Endothelial cell of umbilical vein (primary cell): Measurements from ENCODE around the gene KIFC1. TPM values are rescaled to one million over a fixed set of nuclear protein-coding genes. Genes with fewer than 3 reads are reported as not detected.

Source experiments
- BruUV-seq: library from RNA; stranded (reverse); fragments of 400-500 nt; replicated peaks from 2 replicates; lab custom pipeline; 2021; lab: Mats Ljungman, UMichigan
- CTCF ChIA-PET: fragments of 300-600, 350-600 bp; sonication (Branson Sonifier 250); formaldehyde crosslinking; loops from one replicate; lab custom pipeline; 2021; ENCODE audit warnings: antibody characterized with exemption, inconsistent platforms; lab: Charles Lee
- POLR2A ChIA-PET: fragments of 300-600, 350-600 bp; sonication (Branson Sonifier 250); formaldehyde crosslinking; loops from one replicate; lab custom pipeline; 2021; ENCODE audit warnings: antibody characterized with exemption, inconsistent platforms; lab: Charles Lee
- DNase-seq: peaks from one replicate; pipeline ENCODE4 v3.0.0-alpha.2; 2011; ENCODE audit warnings: low read depth, low spot score
- FAIRE-seq: peaks from 2 replicates; lab custom pipeline; 2011; peaks lifted over from hg19 to GRCh38; lab: Jason Lieb, UNC
- H2AFZ ChIP-seq: 2 replicates; pipeline ENCODE4 v1.6.0; 2012; ENCODE audit warnings: low read depth, low read length, control low read depth, inconsistent platforms
- H3K27ac ChIP-seq: 2 replicates; pipeline ENCODE4 v1.5.1; 2011; ENCODE audit warnings: low read depth, mild to moderate bottlenecking, control low read depth, low read length, moderate library complexity; ENCODE audit not compliant: insufficient read depth
- H3K27me3 ChIP-seq, 2 experiments: 2 replicates each; pipeline versions ENCODE4 v1.6.0 to v1.6.1; 2011; ENCODE audit warnings: low read length in 2 of 2, mixed read lengths in 1 of 2; ENCODE audit not compliant: control insufficient read depth in 2 of 2, insufficient read depth in 2 of 2
- H3K36me3 ChIP-seq, 2 experiments: 2 replicates in 1 of 2; 3 replicates in 1 of 2; pipeline ENCODE4 v1.5.1; 2011; ENCODE audit warnings: low read length in 2 of 2, mild to moderate bottlenecking in 1 of 2, moderate library complexity in 1 of 2; ENCODE audit not compliant: control insufficient read depth in 2 of 2, insufficient read depth in 2 of 2; ENCODE audit errors: extremely low read depth in 1 of 2
- H3K4me1 ChIP-seq: 3 replicates; pipeline ENCODE4 v1.5.1; 2011; ENCODE audit warnings: mild to moderate bottlenecking, low read length; ENCODE audit not compliant: control insufficient read depth, insufficient read depth; ENCODE audit errors: extremely low read depth
- H3K4me2 ChIP-seq: 2 replicates; pipeline ENCODE4 v1.6.1; 2011; ENCODE audit warnings: low read length, control low read depth, mixed read lengths; ENCODE audit not compliant: insufficient read depth
- H3K4me3 ChIP-seq, 3 experiments: fragments of 200-600 bp in 1 of 3; sonication (generic), shearing (Covaris generic) in 1 of 3; replicated peaks in 1 of 3; 2 replicates each; pipeline ENCODE4 v1.5.1; 2011 to 2016; ENCODE audit warnings: control low read depth in 3 of 3, low read length in 3 of 3, mild to moderate bottlenecking in 2 of 3, inconsistent platforms in 1 of 3, low read depth in 1 of 3, moderate library complexity in 1 of 3; ENCODE audit not compliant: insufficient read depth in 1 of 3
- H3K79me2 ChIP-seq: 2 replicates; pipeline ENCODE4 v1.6.0; 2012; ENCODE audit warnings: low read length, inconsistent platforms; ENCODE audit not compliant: control insufficient read depth, insufficient read depth
- H3K9ac ChIP-seq: replicated peaks from 2 replicates; pipeline ENCODE3; 2011; ENCODE audit warnings: low read length, control low read depth; ENCODE audit not compliant: insufficient read depth; ENCODE audit errors: extremely low read depth
- H3K9me1 ChIP-seq: replicated peaks from 3 replicates; pipeline ENCODE4 v1.6.0; 2011; ENCODE audit warnings: mild to moderate bottlenecking, low read length; ENCODE audit not compliant: control insufficient read depth, insufficient read depth; ENCODE audit errors: extremely low read depth
- H3K9me3 ChIP-seq: replicated peaks from 2 replicates; pipeline ENCODE4 v1.5.1; 2012; ENCODE audit warnings: low read length, inconsistent platforms; ENCODE audit not compliant: control insufficient read depth, insufficient read depth
- H4K20me1 ChIP-seq: replicated peaks from 2 replicates; pipeline ENCODE3; 2011; ENCODE audit warnings: mild to moderate bottlenecking, low read length; ENCODE audit not compliant: control insufficient read depth, insufficient read depth; ENCODE audit errors: extremely low read depth
- EZH2 ChIP-seq: IDR thresholded peaks from 2 replicates; pipeline ENCODE4 v1.6.1; 2012; ENCODE audit warnings: borderline replicate concordance, low read depth, mild to moderate bottlenecking, moderate library complexity, low read length, inconsistent platforms; ENCODE audit not compliant: severe bottlenecking
- FOS ChIP-seq: IDR thresholded peaks from 2 replicates; pipeline ENCODE4 v1.6.1; 2011; ENCODE audit warnings: mild to moderate bottlenecking, low read length, moderate library complexity, borderline replicate concordance; ENCODE audit not compliant: insufficient read depth
- GATA2 ChIP-seq: IDR thresholded peaks from 2 replicates; pipeline ENCODE4 v1.7.0; 2011; ENCODE audit warnings: low read depth, mild to moderate bottlenecking, moderate library complexity, mixed read lengths, low read length; ENCODE audit not compliant: insufficient read length, insufficient read depth
- JUN ChIP-seq: IDR thresholded peaks from 2 replicates; pipeline ENCODE4 v1.6.1; 2011; ENCODE audit warnings: borderline replicate concordance, low read depth; ENCODE audit not compliant: insufficient read length, insufficient read depth
- MAX ChIP-seq: IDR thresholded peaks from 2 replicates; pipeline ENCODE4 v1.6.1; 2011; ENCODE audit not compliant: insufficient read depth, insufficient read length
- MYC ChIP-seq: IDR thresholded peaks from one replicate; pipeline ENCODE4 v1.6.1; 2011; ENCODE audit warnings: mild to moderate bottlenecking, low read depth, low read length
- POLR2A ChIP-seq: IDR thresholded peaks from 2 replicates; pipeline ENCODE4 v1.6.1; 2012; ENCODE audit warnings: low read depth, mild to moderate bottlenecking, control low read depth, low read length
- POLR2AphosphoS5 ChIP-seq: IDR thresholded peaks from 2 replicates; pipeline ENCODE4 v1.6.1; 2012; ENCODE audit warnings: low read depth, mild to moderate bottlenecking, control low read depth, low read length, moderate library complexity; ENCODE audit not compliant: insufficient read depth
- dilution Hi-C: fragments of 300-500 bp; cut with MboI; formaldehyde crosslinking; loops from one replicate; pipeline ENCODE4 v1.15.0; 2019; ENCODE audit warnings: low sequenced_read_pairs; ENCODE audit not compliant: extremely low pct_ligation_motif_present
- intact Hi-C: fragments of 100-400 bp; cut with micrococcal nuclease; formaldehyde crosslinking; loops from one replicate; pipeline ENCODE4 v1.10.0; 2022
- polyA plus RNA-seq, 4 experiments: library from polyadenylated mRNA; depleted of rRNA in 3 of 4; stranded (reverse) in 3 of 4; unstranded in 1 of 4; fragments of >200 nt; gene quantifications; 2 replicates each; pipeline versions ENCODE4 v1.2.1 to v1.2.3, GENCODE V29; 2011 to 2012; ENCODE audit warnings: missing spikeins in 1 of 4
- total RNA-seq: library from RNA; stranded (reverse); gene quantifications from 2 replicates; pipeline ENCODE4 v1.2.3, GENCODE V29; 2021
- TF ChIP-seq, protein P1 (sequence below), 2 donors: IDR thresholded peaks; 1 replicate in 1 of 2; 2 replicates in 1 of 2; pipeline ENCODE4 v1.5.1; 2011; ENCODE audit warnings: low read length in 2 of 2, mild to moderate bottlenecking in 2 of 2, moderate library complexity in 2 of 2, control low read depth in 1 of 2, inconsistent platforms in 1 of 2, low read depth in 1 of 2; ENCODE audit not compliant: insufficient read depth in 1 of 2; ENCODE audit errors: extremely low read depth in 1 of 2

Gene KIFC1
- total and polyA plus RNA-seq, 2 donors (not counting 3 experiments of a cell fraction or from before 2014, with no cell fraction given) = 39.3 to 63.4 TPM

- FAIRE-seq = no peak
- H3K9me1 ChIP-seq = no peaks in the 10 kb centered on the region
- H3K36me3 ChIP-seq = peaks cover 0 to 4% of the 10 kb centered on the region in 2 experiments
- peak within 1 kb of the TSS in 1 of 3 experiments; percentile 6 for H3K4me3 ChIP-seq
- H3K9me3 ChIP-seq = no peaks in the 10 kb centered on the region
- TF ChIP-seq JUN (no peak), GATA2 (no peak), EZH2 (no peak), POLR2AphosphoS5 (no peak), MAX (no peak), POLR2A (no peak), MYC (no peak), FOS (no peak)
- TF ChIP-seq, protein P1, sequence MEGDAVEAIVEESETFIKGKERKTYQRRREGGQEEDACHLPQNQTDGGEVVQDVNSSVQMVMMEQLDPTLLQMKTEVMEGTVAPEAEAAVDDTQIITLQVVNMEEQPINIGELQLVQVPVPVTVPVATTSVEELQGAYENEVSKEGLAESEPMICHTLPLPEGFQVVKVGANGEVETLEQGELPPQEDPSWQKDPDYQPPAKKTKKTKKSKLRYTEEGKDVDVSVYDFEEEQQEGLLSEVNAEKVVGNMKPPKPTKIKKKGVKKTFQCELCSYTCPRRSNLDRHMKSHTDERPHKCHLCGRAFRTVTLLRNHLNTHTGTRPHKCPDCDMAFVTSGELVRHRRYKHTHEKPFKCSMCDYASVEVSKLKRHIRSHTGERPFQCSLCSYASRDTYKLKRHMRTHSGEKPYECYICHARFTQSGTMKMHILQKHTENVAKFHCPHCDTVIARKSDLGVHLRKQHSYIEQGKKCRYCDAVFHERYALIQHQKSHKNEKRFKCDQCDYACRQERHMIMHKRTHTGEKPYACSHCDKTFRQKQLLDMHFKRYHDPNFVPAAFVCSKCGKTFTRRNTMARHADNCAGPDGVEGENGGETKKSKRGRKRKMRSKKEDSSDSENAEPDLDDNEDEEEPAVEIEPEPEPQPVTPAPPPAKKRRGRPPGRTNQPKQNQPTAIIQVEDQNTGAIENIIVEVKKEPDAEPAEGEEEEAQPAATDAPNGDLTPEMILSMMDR (IDR thresholded peaks at IDR 0.05; ENCODE audit: extremely low read depth in 1 of 2, insufficient read depth in 1 of 2, low read depth in 1 of 2, low read length in 2 of 2) = no peak
- ChIA-PET POLR2A (no interaction called here), CTCF (no interaction called here)
- BruUV-seq = no TSS peak
- no peak for DNase-seq
- no peak within 1 kb of the TSS for H3K27ac ChIP-seq
- peaks cover 12% of the 10 kb centered on the region for H3K79me2 ChIP-seq
- no peak within 1 kb of the TSS for H3K9ac ChIP-seq
- intact Hi-C loops = loop anchor here (10.0 kb wide), 1 partner anchor 445 kb away; no protein-coding TSS in a partner anchor
- dilution Hi-C loops = no loop called here
- peaks cover 16% of the 10 kb centered on the region in 2 experiments for H3K27me3 ChIP-seq
- peak within 1 kb of the TSS; percentile 44 for H2AFZ ChIP-seq
- no peaks in the 10 kb centered on the region for H4K20me1 ChIP-seq
- H3K4me2 ChIP-seq = no peak within 1 kb of the TSS
- peaks cover 22% of the 10 kb centered on the region for H3K4me1 ChIP-seq
These were observed 28.2 kb downstream of the KIFC1 start, which contains the start of gene SYNGAP1 for GRCh38 chr6:33419580-33420490. Gene SYNGAP1 (plus strand): TSS chr6:33420065. CDS start chr6:33420265, 200 bp downstream.
